Keratinocyte (primary cell): ENCODE results near the gene CEACAM5. TPM values are rescaled to one million over a fixed set of nuclear protein-coding genes. Genes with fewer than 3 reads are reported as not detected.

Experiments
- DNase-seq: peaks from one replicate; pipeline ENCODE4 v3.0.0-alpha.2; 2011; ENCODE audit warnings: low read depth, missing footprints, low spot score
- FAIRE-seq: peaks from 2 replicates; lab custom pipeline; 2011; peaks lifted over from hg19 to GRCh38; lab: Jason Lieb, UNC
- H2AFZ ChIP-seq: 2 replicates; pipeline ENCODE4 v1.6.0; 2012; ENCODE audit warnings: low read length, control low read depth, inconsistent platforms; ENCODE audit not compliant: control insufficient read depth
- H3K27ac ChIP-seq: 2 replicates; pipeline ENCODE4 v1.5.1; 2011; ENCODE audit warnings: low read length; ENCODE audit not compliant: control insufficient read depth, insufficient read depth
- H3K27me3 ChIP-seq: 3 replicates; pipeline ENCODE4 v1.6.0; 2011; ENCODE audit warnings: low read length; ENCODE audit not compliant: control insufficient read depth, insufficient read depth; ENCODE audit errors: extremely low read depth
- H3K36me3 ChIP-seq, 2 experiments: 2 replicates in 1 of 2; 3 replicates in 1 of 2; pipeline ENCODE4 v1.5.1; 2011; ENCODE audit warnings: low read length in 2 of 2, mild to moderate bottlenecking in 1 of 2; ENCODE audit not compliant: control insufficient read depth in 2 of 2, insufficient read depth in 2 of 2; ENCODE audit errors: extremely low read depth in 1 of 2
- H3K4me1 ChIP-seq: 3 replicates; pipeline ENCODE4 v1.5.1; 2011; ENCODE audit warnings: low read length; ENCODE audit not compliant: control insufficient read depth, insufficient read depth; ENCODE audit errors: extremely low read depth
- H3K4me2 ChIP-seq: 3 replicates; pipeline ENCODE4 v1.6.0; 2011; ENCODE audit warnings: low read depth, low read length; ENCODE audit not compliant: control insufficient read depth, insufficient read depth; ENCODE audit errors: extremely low read depth
- H3K4me3 ChIP-seq, 3 experiments: fragments of 200-600 bp in 1 of 3; sonication (generic) in 1 of 3; 2 replicates in 2 of 3; 3 replicates in 1 of 3; pipeline ENCODE4 v1.5.1; 2011 to 2016; ENCODE audit warnings: low read length in 3 of 3, mild to moderate bottlenecking in 3 of 3, control low read depth in 2 of 3, inconsistent platforms in 1 of 3, low read depth in 1 of 3, mixed read lengths in 1 of 3, mixed run types in 1 of 3, moderate library complexity in 1 of 3; ENCODE audit not compliant: control insufficient read depth in 2 of 3, insufficient read depth in 2 of 3; ENCODE audit errors: extremely low read depth in 1 of 3
- H3K79me2 ChIP-seq: 2 replicates; pipeline ENCODE4 v1.6.0; 2012; ENCODE audit warnings: low read length; ENCODE audit not compliant: control insufficient read depth, insufficient read depth
- H3K9ac ChIP-seq: 3 replicates; pipeline ENCODE4 v1.6.0; 2011; ENCODE audit warnings: low read length; ENCODE audit not compliant: control insufficient read depth, insufficient read depth; ENCODE audit errors: extremely low read depth
- H3K9me1 ChIP-seq: 3 replicates; pipeline ENCODE4 v1.6.0; 2011; ENCODE audit warnings: low read length; ENCODE audit not compliant: control insufficient read depth, insufficient read depth; ENCODE audit errors: extremely low read depth
- H3K9me3 ChIP-seq: 2 replicates; pipeline ENCODE4 v1.5.1; 2012; ENCODE audit warnings: low read depth, low read length; ENCODE audit not compliant: control insufficient read depth
- H4K20me1 ChIP-seq: 3 replicates; pipeline ENCODE4 v1.6.0; 2011; ENCODE audit warnings: low read length; ENCODE audit not compliant: control insufficient read depth, insufficient read depth; ENCODE audit errors: extremely low read depth
- EZH2 ChIP-seq: IDR thresholded peaks from one replicate; pipeline ENCODE4 v1.6.1; 2012; ENCODE audit warnings: inconsistent platforms, mild to moderate bottlenecking, low read length, moderate library complexity
- dilution Hi-C: fragments of 300-500 bp; cut with MboI; formaldehyde crosslinking; loops from one replicate; pipeline ENCODE4 v1.7.0; 2020; ENCODE audit warnings: low sequenced_read_pairs; ENCODE audit not compliant: extremely low pct_ligation_motif_present
- polyA plus RNA-seq, 5 experiments: library from polyadenylated mRNA; depleted of rRNA in 3 of 5; stranded (reverse) in 3 of 5; stranded (forward) in 1 of 5; unstranded in 1 of 5; fragments of >200 nt; gene quantifications; 1 replicate in 1 of 5; 2 replicates in 3 of 5; 3 replicates in 1 of 5; pipeline versions ENCODE4 v1.2.1 to v1.2.3, GENCODE V29; 2011 to 2012; ENCODE audit warnings: missing spikeins in 2 of 5, low read depth in 1 of 5, low replicate concordance in 1 of 5
- TF ChIP-seq, protein P1 (sequence below), 3 experiments: IDR thresholded peaks in 1 of 3; conservative IDR thresholded peaks in 1 of 3; optimal IDR thresholded peaks in 1 of 3; 2 replicates in 2 of 3; 3 replicates in 1 of 3; pipeline versions ENCODE3 to v1.5.1; 2011; ENCODE audit warnings: low read length in 3 of 3, mild to moderate bottlenecking in 3 of 3, moderate library complexity in 2 of 3, control low read depth in 1 of 3, inconsistent platforms in 1 of 3; ENCODE audit not compliant: insufficient read depth in 2 of 3; ENCODE audit errors: extremely low read depth in 1 of 3

CEACAM5 gene
- polyA plus RNA-seq, 1 donor (not counting 4 experiments of a cell fraction or from before 2014, with no cell fraction given) = not detected

DNA sequence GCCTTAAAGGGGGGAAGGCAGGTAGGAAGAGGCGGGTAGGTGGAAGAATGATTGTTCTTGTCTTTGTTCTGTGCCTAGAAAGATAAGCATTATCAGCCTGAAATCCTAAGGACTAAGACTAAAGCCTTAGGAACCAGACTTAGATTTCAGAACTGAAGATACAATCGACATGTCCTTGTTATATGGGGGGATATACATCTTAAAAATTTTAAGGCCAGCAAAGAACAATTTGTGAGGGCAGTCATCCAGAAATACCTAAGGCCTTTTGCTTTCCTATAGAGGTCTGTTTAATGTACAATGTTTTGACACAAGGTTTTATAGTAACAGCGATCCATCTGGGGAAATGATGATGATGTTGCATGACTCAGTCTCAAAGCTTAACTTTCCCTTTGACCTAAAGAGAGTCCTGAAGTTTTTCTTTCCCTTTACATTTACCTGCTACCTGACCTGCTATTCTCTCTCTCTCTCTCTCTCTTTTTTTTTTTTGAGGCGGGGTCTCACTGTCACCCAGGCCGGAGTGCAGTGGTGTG, 26.7 kb downstream of the CEACAM5 start:
- no peak overlapping the region for H3K4me3 ChIP-seq
- no peak overlapping the region for H3K4me2 ChIP-seq
- H3K79me2 ChIP-seq = no peaks in the 10 kb centered on the region
- H3K27ac ChIP-seq = no peak overlapping the region
- no peak for TF ChIP-seq EZH2
- TF ChIP-seq, protein P1, sequence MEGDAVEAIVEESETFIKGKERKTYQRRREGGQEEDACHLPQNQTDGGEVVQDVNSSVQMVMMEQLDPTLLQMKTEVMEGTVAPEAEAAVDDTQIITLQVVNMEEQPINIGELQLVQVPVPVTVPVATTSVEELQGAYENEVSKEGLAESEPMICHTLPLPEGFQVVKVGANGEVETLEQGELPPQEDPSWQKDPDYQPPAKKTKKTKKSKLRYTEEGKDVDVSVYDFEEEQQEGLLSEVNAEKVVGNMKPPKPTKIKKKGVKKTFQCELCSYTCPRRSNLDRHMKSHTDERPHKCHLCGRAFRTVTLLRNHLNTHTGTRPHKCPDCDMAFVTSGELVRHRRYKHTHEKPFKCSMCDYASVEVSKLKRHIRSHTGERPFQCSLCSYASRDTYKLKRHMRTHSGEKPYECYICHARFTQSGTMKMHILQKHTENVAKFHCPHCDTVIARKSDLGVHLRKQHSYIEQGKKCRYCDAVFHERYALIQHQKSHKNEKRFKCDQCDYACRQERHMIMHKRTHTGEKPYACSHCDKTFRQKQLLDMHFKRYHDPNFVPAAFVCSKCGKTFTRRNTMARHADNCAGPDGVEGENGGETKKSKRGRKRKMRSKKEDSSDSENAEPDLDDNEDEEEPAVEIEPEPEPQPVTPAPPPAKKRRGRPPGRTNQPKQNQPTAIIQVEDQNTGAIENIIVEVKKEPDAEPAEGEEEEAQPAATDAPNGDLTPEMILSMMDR (optimal IDR thresholded peaks at IDR 0.05 in 1 of 3, IDR thresholded peaks at IDR 0.05 in 1 of 3, conservative IDR thresholded peaks at IDR 0.05 in 1 of 3; ENCODE audit: extremely low read depth in 1 of 3, insufficient read depth in 2 of 3, low read length in 3 of 3) = no peak
- dilution Hi-C loops = no loop called here
- no peaks in the 10 kb centered on the region for H3K36me3 ChIP-seq
- H3K27me3 ChIP-seq = no peaks in the 10 kb centered on the region
- no peaks in the 10 kb centered on the region for H3K9me1 ChIP-seq
- no peaks in the 10 kb centered on the region for H3K9me3 ChIP-seq
- H2AFZ ChIP-seq = no peak overlapping the region
- no peak overlapping the region for H3K9ac ChIP-seq
- H3K4me1 ChIP-seq = no peaks in the 10 kb centered on the region
- DNase-seq = no peak
- H4K20me1 ChIP-seq = no peaks in the 10 kb centered on the region
- FAIRE-seq = no peak

DNA sequence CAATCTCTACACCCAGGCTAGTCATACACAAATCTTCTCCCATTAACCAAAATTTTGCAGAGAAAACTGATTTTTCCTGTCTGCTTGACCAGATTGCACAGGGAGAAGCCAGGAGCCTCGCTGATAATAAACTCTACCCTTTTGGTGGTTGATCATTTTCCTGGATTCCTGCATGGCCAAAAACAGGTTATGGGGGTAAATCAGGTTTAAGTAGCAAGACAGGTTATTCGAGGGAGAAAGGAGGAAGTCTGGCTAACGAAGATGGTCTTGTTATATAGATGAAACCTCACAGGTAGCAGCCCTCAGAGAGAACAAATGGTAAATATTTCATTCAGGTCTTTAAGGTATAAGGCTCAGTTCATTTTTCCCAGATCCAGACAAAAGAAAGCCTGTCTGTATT, 30.9 kb downstream of the CEACAM5 start:
- Histone ChIP-seq H3K4me3 (no peak overlapping the region), H3K4me1 (no peaks in the 10 kb centered on the region), H3K27me3 (no peaks in the 10 kb centered on the region), H3K9me3 (no peaks in the 10 kb centered on the region), H3K79me2 (no peaks in the 10 kb centered on the region), H2AFZ (no peak overlapping the region), H3K4me2 (no peak overlapping the region), H3K9ac (no peak overlapping the region), H4K20me1 (no peaks in the 10 kb centered on the region), H3K9me1 (no peaks in the 10 kb centered on the region), H3K27ac (no peak overlapping the region), H3K36me3 (no peaks in the 10 kb centered on the region)
- FAIRE-seq = no peak
- TF ChIP-seq, protein P1 (optimal IDR thresholded peaks at IDR 0.05 in 1 of 3, IDR thresholded peaks at IDR 0.05 in 1 of 3, conservative IDR thresholded peaks at IDR 0.05 in 1 of 3; ENCODE audit: extremely low read depth in 1 of 3, insufficient read depth in 2 of 3, low read length in 3 of 3) = no peak
- TF ChIP-seq EZH2 = no peak
- dilution Hi-C loops = no loop called here
- DNase-seq = no peak
